ENCODE data around the gene CUEDC1.
"Not testable (repeated sequence)": the region's sequence is repeated elsewhere in the genome, so short reads cannot be mapped to it uniquely, and the experiment has no call there.

CUEDC1 gene

DNA sequence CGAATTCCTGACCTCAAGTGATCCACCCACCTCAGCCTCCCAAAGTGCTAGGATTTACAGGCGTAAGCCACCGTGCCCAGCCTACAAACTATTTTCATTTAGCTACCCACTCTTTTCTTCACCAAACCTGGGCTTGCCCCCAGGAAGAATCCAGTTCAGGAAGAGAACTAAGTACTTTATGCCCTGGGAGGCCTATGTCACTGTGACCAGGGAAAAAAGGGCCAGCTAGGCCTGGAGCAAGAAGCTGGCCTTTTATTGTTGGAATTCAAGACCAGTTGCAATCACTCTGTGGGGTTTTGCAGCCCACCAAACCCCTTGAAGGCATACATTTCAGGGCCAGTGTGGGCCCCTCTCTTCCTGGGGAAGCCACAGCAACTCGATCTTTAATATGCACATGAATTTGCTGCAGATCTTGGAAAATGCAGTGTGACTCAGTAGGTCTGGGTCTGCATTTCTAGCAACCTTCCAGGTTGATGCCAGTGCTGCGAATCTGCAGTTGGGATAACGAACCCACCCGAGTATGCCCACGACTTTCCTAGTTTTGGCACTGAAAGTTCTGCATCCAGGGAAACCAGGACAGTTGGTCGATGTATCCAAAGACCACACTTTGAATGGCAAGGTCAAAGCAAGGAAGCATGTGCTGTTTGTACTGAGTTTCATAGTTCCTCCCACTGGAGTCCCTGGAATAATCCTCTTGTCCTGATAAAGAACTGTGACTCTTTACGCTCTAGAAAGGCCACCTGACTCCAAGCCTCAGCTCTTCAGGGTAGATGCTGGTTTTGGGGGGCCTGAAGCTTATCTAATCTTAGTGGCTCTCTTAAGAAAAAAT lies 98.2 kb downstream of the CUEDC1 start:
- no peak for DNase-seq

DNA sequence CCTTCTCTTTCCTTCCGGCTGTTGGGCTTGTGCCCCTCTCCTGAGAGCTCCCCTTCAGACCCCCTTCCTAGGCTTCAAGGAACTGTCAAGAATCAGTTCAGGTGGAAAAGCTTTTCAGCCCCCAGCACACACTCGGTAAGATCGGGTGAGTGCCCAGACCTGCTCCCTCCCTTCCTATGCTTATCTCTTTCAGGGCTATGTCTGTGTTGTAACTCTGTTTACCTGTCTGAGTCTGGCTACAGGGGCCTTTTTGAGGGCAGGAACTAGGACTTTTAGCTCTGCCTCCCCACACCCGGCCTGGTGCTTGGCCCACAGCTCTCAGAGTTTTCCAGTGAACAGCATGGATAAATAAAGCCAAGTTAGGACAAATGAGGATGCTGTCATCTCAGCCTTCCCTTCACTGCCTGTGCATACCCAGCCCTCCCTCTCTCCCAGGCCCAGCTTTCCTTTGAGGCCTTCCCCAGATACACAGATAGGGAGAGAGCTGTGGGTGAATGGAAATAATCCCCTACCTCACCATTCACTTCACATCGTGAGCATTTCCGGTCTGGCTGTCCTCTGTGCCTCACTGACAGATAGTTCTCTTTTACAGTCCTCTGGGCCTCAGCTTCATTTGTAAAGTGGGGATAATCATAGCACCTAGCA lies 99.7 kb downstream of the CUEDC1 start:
- no peak for DNase-seq

DNA sequence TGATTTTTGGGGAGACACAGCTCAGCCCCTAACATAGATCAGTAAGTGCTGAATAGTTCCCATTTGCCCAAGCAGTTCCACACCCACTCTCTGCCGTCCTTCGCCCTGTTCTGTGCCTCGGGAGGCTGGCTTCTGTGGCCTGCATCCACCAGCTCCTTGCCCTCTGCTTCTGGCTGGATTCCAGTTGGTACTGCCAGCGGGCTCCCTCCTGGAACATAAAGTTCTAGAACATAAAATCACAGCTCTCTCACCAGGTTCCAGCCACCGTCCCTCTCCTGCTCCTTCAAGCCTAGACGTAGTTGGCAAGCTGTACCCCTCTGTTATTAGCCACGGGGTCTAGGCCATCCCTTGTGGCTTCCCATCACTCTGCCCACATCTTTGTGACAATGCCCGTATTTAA lies 101.5 kb downstream of the CUEDC1 start:
- DNase-seq: no peak

DNA sequence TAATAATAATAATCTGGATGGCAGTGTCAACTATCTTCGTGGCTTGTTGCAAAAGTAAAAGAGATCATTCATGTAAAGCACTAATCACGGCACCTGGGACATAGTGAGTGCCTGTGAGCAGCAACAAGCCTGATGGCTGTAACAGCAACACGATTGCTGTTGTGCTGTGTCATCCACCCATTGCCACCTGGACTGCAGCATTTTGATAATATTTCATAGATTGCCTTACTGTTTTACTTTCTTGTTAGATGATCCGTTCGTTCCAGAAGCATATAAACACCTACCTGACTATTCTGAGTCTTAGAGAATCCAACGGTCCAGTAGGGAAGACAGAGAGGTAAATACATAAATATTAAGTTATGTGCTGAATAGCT lies 102.3 kb downstream of the CUEDC1 start:
- DNase-seq: no peak

DNA sequence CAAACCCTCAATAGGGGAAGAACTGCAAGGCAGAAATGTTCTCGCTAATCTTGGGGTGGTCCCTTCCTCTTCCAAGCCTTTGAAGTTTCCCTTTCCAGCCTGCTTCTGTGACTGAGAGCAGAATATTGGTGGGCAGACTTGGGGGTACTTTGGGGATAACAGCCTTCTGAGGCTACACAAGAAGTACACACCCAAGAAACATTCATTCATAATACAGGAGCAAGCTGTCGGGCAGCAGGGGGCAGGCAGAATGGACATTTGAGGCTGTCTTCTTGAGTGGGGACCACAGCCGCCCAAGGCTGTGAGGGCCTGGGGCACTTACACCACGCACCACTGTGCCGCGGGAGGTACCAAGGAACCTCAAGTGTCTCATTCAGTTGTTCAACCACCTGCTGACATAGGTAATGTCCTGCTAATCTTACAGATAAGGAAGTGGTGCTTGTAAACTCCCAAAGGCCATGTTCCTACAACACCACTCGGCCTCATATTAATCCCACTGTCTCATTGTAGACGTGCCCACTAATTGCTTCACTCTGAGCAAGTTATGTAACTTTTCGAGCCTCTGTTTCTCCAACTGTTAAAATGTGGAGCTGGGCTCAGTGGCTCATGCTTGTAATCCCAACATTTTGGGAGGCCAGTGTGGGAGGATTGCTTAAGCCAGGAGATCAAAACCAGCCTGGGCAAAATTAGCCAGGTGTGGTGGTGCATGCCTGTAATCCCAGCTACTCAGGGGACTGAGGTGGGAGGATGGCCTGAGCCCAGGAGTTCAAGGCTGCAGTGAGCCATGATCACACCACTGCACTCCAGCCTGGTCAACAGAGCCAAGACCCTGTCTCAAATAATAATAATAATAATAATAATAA lies 102.9 kb downstream of the CUEDC1 start:
- DNase-seq: no peak

DNA sequence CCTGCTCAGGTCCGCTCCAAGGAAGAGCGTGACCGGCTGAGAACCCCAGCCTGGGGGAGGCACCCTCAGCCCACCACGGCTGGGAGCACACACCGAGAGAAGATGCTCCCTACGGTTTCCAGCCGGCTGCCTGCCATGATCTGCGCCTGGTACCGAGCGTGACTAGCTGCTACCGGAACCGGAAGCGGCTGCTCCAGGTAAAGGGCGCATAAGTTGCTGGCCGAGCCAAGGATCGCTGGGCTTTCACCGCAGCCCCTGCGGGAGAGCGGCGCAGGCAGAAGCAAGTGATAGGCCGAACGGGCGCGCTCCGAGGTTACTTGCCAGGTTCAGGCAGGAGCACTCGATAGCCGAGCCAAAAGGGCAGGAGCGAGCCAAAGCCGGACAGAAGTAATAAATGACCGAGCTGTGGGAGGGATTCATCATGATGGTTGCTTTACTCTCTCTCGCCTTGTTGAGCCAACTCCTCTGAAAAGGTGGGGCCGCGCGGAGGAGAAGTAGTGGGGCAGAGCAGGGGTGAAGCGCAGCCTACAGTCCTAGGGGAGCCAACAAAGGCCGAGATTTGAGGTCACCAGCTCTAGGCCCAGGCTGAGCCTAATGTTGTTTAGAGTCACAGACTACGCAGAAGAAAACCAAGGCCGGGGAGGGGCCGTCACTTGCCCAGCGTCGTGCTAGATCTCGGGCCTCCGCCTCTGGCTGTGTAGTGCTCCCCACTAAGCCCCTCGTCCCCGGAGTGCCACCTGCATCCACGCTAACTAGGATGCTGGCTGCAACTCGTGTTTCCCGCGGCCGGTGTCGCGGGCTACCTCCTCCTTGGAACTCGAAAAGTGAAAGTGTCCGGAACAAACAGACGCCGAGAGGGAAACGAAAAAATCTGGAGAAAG lies 105.1 kb downstream of the CUEDC1 start, which contains the start of gene MRPS23:
Gene MRPS23 (minus strand): TSS at position 171 of the 881 bp plus-strand sequence. CDS start 34 bp downstream, at position 137.
- DNase-seq: peak; percentile 97

DNA sequence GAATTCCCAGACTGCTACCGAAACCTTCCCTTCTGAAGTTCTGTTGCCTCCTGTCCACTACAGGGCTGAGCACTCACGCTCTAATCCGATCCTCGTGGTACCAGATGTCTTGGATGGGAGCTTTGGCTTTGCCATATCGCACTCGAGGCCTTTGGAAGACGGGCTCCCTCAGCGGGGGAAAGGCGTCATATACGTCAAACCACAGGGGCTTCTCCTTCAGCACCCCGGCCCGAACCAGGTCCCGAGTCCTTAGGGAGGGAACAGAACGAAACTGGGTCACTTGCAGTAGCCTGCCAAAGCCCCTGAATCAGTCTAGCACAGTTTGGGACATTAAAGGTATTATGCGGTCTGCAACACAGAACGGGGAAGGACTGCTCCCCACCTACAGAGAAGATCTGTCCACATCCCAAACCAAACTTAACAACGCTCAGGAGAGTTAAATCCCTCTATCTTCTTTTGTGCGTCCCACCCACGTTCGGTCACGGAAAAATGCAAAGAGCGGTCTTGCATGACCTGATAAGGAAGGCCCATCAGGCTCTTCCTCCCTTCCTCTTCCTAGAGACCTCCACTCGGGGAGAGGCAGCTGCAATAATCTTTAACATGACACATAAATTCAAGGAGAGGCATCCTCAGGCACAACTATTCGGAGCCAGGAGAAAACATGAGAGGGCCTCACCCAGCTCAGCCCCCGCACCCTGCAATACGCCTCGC lies 105.9 kb downstream of the CUEDC1 start:
- DNase-seq: no peak

DNA sequence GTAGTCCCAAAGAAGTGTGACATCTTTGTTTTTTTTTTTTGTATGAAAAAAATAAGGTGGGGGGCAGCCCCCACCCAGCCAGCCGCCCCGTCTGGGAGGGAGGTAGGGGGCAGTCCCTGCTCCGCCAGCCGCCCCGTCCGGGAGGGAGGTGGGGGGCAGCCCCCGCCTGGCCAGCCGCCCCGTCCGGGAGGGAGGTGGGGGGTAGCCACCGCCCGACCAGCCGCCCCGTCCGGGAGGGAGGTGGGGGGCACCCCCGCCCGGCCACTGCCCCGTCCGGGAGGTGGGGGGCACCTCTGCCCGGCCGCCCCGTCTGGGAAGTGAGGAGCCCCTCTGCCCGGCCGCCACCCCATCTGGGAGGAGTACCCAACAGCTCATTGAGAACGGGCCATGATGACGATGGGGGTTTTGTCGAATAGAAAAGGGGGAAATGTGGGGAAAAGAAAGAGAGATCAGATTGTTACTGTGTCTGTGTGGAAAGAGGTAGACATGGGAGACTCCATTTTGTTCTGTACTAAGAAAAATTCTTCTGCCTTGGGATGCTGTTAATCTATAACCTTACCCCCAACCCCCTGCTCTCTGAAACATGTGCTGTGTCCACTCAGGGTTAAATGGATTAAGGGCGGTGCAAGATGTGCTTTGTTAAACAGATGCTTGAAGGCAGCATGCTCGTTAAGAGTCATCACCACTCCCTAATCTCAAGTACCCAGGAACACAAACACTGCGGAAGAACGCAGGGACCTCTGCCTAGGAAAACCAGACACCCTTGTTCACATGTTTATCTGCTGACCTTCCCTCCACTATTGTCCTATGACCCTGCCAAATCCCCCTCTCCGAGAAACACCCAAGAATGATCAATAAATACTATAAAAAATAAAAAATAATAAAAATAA lies 108.9 kb downstream of the CUEDC1 start:
- DNase-seq: not testable (repeated sequence)

DNA sequence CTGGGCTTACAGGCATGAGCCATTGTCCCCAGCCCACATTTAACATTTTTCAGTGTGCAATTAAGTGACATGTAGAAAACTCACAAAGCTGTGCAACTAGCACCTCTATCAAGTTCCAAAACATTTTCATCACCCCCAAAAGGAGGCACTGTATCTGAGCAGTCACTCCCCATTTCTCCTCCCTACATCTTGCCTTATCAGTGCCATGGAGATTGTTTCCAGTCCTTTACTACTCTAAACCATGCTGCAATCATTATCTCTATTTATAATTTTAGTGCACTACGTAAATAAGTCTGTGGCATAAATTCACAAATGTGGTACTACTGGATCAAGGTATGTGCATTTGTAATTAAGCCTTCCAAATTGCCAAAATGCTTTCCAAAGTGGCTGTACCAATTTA lies 112.9 kb downstream of the CUEDC1 start:
- DNase-seq: no peak

DNA sequence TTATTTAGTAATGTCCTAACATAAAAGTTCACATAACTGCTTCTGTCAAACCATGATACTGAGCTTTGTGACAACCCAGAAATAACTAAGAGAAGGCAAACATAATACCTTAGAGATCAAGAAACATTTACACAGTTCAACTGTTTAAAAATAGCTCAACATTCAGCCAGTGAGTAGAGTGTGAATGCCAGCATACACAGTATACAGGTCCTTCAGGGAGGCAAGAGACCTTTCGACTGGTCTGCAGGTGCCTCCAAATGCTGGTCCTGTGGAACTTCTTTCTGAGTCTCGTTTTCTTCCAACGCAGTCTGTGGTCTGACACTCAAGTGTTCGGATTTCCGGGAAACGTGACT lies 115.7 kb downstream of the CUEDC1 start:
- DNase-seq: no peak

DNA sequence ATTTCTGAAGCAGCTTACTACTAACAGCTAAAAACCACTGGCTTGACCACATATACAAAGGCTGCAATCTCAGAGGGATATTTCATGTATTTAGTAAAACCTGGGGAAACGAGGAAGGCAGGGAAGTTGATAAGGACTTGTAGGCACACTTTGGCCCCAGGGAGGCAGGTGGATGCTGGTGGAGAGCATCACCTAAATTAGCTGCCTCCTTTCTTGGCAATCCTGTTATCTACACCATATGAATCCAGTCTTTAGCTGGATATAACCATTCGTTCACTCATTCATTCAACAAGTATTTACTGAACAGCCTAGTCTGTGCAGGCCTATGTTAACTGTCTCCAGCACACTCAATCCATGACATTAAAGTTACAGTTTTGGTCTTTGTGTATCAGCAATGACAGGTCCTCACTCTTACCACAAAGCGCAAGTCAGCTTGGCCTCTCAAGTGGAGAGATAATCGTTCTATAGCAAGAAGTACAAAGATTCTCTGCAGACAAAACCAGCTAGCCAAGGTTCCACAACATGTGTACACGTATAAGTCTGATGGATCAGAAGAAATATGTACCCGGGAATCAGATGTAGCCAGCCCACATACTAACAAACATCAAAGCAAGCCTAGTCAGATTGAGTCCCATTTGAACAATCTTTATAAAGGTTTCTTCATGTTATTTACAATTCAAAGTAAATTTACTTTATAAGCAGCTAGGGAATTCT lies 116.2 kb downstream of the CUEDC1 start:
- DNase-seq: no peak

DNA sequence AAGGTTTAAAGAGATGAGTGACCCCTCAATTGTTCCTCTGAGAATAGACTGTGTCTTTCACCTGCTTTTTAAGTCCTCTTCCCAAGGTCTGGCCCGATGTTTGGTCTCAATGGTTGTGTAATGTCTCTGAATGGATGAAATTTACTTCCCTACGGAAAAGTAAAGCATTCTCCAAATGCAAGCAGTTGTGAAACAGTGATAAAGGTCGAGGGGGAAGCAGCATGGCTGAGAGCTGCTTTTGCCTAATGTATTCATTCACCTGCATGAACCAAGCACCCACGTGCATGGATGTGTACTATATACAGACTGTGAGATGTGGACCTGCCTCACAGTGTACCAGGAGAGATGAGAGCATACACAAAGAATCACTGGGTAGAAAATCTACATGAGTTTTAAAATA lies 116.8 kb downstream of the CUEDC1 start:
- no peak for DNase-seq

DNA sequence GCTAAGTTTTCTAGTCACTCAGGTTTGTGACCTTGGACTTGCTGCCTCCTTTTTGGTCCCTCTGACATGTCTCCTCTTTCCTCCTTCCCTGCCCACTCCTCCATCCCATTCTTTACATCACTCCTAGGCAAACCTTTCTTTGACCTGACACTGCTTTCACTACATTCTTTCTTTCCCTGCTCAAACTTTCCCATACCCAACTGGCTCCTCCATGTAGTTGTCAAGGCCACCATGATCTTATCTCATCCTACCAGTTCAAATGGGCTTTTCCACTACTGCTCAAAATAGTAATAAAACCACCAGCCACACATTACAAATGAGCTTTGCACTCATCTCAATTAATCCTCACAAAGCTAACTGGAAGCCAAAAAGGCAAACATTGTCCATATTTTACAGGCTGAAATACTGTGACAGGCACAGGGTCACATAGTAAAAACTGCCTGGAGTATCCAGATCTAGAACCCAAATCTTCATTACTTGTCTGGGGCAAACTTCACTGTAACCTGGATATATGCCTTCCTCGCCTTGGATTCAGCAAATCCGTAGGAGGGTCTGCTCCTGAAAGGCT lies 119.8 kb downstream of the CUEDC1 start:
- no peak for DNase-seq

DNA sequence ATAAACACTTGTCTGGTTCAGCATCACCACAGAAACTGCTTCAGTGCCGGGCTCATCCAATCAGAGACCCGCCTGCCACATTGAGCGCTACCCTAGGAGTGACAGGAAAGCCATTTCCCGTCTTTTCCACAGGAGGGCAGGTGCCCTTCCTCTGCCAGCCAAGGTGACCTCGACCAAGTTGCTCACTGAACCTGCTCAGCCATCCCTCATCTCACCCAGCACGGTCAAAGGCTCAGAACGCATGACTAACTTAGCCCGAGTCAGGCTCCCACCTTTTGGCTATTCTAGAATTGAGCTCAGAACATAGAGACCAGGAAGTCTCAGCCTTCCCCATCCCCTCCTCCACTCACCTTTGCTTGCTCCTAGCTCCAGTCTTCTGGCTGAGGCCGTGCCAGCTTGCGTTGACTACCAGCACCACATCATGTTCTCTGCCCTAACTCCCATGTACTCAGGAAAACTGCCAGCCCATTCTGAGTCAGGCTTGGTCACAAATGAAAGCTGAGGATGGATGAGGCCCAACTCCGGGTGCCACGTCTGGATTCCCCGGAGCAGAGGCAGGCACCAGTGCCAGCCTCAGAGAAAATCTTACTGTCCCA lies 121.0 kb downstream of the CUEDC1 start:
- no peak for DNase-seq

DNA sequence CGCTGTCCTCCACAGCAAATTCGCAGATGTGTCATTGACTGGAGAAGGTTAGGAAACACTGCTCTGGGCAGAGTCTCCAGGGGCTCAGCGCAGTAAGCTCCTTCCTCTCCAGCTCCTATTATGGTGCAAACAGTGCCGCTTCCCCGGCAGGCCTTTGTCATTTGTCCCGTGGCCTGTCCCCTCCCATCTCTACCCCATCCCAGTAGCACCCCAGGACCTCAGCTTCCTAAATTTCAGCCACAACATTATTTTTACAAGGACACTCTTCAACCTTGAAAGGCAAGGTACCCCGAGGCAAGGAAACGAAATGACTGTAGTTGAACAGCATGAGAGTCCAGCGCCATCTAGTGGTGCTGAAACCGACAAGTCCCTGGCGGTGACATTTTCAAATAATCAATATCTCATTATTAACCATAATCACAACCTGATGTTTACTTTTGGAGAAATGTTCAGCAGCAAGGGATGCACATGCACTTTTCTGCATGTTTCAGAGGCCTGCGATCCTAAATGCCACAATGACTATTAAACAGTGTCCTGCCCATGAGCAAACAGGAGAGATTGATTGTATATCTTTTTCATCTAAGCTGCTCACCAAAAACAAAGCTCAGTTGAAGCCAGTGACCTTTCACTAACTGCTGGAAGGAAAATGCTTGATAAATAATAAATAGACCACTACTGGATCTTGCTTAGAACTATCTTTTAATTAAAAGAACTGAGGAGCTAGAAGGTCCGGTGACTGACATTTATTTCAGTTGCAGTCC lies 121.9 kb downstream of the CUEDC1 start:
- peak; percentile 68 for DNase-seq

DNA sequence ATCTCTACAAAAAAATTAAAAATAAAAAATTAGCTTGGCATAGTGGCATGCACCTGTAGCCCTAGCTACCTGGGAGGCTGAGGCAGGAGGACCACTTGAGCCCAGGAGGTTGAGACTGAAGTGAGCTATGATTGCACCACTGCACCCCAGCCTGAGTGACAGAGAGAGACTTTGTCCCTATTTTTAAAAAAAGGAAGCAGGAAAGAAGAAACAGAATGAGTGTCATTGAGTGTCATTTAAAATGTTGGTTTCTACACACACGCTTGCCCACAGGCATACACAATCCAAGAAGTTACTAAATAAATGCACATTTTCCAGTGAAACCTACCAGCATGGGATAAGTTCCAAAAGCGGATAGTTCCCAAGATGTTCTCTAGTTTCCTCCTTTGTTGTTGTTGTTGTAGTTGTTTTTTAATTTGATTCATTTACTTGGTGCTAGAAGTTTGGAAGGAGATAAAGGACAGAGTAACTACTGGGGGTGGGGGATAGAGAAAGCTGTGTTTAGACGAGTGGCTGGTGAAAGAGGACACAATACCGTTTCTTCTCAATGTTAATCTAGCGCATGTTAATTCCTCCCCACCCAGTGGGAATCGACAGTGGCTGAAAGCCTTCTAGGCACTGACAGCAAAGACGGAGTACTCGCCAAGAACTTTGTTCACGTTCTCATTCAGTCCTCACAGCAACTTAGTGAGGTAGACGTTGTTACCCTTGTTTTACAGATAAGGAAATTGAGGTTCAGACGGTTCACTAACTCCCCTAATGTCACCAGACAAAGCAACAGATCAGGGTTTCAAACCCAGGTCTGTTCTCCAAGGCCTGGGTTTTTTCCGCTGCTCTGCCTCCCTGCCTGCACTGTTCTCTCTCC lies 122.7 kb downstream of the CUEDC1 start:
- no peak for DNase-seq

DNA sequence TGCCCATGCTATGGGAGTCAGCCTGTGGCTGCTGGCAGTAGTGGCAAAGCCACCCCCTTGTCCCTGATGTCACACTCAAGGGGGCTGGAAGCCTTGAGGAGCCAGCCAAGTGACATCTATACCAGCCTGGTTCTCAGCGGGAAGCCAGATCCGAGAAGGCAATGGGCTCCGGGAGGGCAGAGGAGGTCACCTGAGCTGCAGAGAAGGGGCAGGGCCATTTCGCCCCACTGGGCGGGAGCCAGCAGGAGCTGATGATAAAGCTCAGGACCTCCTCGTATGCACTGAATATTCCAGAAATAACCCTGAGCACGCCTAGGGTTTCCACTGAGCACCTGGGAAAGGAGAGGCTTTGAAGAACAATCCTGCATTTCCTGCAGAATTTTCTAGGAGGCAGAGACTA lies 124.3 kb downstream of the CUEDC1 start:
- DNase-seq: no peak
